ENCODE measurements around the gene TRMT13. TPM values are rescaled to one million over a fixed set of nuclear protein-coding genes. Genes with fewer than 3 reads are reported as not detected.
A peak's percentile ranks its signal among the peaks of the same experiment; 100 is the strongest.

Gene TRMT13
- total and polyA plus RNA-seq, 2 of the 13 experiments (the other 11 are each of a cell fraction or from before 2014, with no cell fraction given): 10.0 to 12.4 TPM

DNA sequence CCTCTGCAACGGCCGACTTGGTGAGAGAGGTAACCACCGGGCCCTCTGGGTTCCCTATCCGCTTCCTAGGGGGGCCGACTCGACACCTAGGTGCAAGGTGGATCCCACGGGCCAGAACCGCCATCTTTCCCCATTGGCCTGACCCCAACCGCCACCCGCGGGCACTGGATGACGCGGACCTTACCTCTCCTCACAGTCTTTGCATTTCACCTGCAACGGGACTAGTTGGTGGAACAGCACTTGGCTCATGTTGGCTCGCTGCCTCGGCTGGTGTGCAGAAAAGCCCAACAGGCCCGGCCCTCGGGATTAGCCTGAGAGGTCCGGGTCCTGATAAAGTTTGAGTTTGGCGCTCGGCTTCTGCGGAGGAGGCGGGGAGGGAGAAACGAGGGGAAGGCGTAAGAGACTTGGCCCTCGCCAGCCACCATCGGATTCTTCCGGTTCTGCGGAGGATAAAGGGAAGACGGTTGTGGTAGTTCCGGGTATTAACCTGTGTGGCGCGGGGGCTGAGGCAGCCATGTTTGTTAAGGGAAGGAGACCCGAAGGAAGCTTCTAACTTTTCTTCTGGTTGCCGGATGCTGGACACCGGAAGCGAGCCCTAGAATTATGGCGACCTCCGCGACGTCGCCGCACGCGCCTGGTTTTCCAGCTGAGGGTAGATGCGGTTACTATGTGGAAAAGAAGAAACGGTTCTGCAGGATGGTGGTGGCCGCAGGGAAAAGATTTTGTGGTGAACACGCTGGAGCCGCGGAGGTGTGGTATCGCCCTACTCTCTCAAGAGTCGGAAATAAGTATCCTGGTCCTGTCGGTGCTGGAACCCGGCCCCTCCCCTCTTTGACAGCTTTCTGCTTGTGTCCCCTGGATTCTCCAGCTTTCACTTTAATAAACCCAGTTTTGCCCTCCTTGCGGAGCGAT lies at the start of gene TRMT13, which contains the start of gene SASS6 (continued):
- peak; percentile 83 for TF ChIP-seq ZFX (CRISPR knock-in tag; IDR thresholded peaks at IDR 0.05; ENCODE audit: low read depth)
- TF ChIP-seq ZNF766 (CRISPR knock-in tag; IDR thresholded peaks at IDR 0.05; ENCODE audit: borderline replicate concordance): 0 out of 2 replicates have a peak, but pooled peaks have one; percentile 60
- peak; percentile 53; the same call in 1 of the 2 replicates for TF ChIP-seq ZNF430 (CRISPR knock-in tag; IDR thresholded peaks at IDR 0.05)
- TF ChIP-seq ZNF235 (CRISPR knock-in tag; IDR thresholded peaks at IDR 0.05; ENCODE audit: borderline replicate concordance): no peak
- no peak for TF ChIP-seq ZNF292 (CRISPR knock-in tag; IDR thresholded peaks at IDR 0.05; ENCODE audit: borderline replicate concordance, low read depth)
- peak; percentile 89 for TF ChIP-seq KDM5A (IDR thresholded peaks at IDR 0.05; ENCODE audit: borderline replicate concordance, low read length)
- TF ChIP-seq ZNF687 (CRISPR knock-in tag; IDR thresholded peaks at IDR 0.05): peak; percentile 88
- no peak for TF ChIP-seq SRSF4 (IDR thresholded peaks at IDR 0.05; ENCODE audit: low read depth, low read length, poor library complexity, severe bottlenecking)
- peak; percentile 75 for TF ChIP-seq ZNF607 (CRISPR knock-in tag; IDR thresholded peaks at IDR 0.05; ENCODE audit: borderline replicate concordance)
- TF ChIP-seq, protein P1, sequence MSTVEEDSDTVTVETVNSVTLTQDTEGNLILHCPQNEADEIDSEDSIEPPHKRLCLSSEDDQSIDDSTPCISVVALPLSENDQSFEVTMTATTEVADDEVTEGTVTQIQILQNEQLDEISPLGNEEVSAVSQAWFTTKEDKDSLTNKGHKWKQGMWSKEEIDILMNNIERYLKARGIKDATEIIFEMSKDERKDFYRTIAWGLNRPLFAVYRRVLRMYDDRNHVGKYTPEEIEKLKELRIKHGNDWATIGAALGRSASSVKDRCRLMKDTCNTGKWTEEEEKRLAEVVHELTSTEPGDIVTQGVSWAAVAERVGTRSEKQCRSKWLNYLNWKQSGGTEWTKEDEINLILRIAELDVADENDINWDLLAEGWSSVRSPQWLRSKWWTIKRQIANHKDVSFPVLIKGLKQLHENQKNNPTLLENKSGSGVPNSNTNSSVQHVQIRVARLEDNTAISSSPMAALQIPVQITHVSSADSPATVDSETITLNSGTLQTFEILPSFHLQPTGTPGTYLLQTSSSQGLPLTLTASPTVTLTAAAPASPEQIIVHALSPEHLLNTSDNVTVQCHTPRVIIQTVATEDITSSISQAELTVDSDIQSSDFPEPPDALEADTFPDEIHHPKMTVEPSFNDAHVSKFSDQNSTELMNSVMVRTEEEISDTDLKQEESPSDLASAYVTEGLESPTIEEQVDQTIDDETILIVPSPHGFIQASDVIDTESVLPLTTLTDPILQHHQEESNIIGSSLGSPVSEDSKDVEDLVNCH (CRISPR knock-in tag; IDR thresholded peaks at IDR 0.05): no peak
- peak; percentile 31; the same call in 1 of the 2 replicates for TF ChIP-seq ZNF768 (CRISPR knock-in tag; IDR thresholded peaks at IDR 0.05)
- no peak for TF ChIP-seq CEBPB (IDR thresholded peaks at IDR 0.05; ENCODE audit: borderline replicate concordance, low read depth, low read length)
- no peak for TF ChIP-seq ZNF713 (CRISPR knock-in tag; IDR thresholded peaks at IDR 0.05)
- no peak for TF ChIP-seq XBP1 (CRISPR knock-in tag; IDR thresholded peaks at IDR 0.05)
- peak; percentile 29; the same call in 1 of the 2 replicates for TF ChIP-seq CEBPG (CRISPR knock-in tag; IDR thresholded peaks at IDR 0.05)
- TF ChIP-seq JUN (CRISPR knock-in tag; IDR thresholded peaks at IDR 0.05): no peak
- no peak for TF ChIP-seq KDM1A (CRISPR knock-in tag; IDR thresholded peaks at IDR 0.05)
- no peak for TF ChIP-seq TEF (CRISPR knock-in tag; IDR thresholded peaks at IDR 0.05)
- TF ChIP-seq, protein P2, sequence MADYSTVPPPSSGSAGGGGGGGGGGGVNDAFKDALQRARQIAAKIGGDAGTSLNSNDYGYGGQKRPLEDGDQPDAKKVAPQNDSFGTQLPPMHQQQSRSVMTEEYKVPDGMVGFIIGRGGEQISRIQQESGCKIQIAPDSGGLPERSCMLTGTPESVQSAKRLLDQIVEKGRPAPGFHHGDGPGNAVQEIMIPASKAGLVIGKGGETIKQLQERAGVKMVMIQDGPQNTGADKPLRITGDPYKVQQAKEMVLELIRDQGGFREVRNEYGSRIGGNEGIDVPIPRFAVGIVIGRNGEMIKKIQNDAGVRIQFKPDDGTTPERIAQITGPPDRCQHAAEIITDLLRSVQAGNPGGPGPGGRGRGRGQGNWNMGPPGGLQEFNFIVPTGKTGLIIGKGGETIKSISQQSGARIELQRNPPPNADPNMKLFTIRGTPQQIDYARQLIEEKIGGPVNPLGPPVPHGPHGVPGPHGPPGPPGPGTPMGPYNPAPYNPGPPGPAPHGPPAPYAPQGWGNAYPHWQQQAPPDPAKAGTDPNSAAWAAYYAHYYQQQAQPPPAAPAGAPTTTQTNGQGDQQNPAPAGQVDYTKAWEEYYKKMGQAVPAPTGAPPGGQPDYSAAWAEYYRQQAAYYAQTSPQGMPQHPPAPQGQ (CRISPR knock-in tag; IDR thresholded peaks at IDR 0.05; ENCODE audit: borderline replicate concordance): no peak; the same call in 1 of the 2 replicates
- TF ChIP-seq SMYD3 (CRISPR knock-in tag; IDR thresholded peaks at IDR 0.05): no peak; the same call in 1 of the 2 replicates

Data from HepG2 (cell line).